ENCODE results near the gene RNFT2.

RNFT2 gene

DNA sequence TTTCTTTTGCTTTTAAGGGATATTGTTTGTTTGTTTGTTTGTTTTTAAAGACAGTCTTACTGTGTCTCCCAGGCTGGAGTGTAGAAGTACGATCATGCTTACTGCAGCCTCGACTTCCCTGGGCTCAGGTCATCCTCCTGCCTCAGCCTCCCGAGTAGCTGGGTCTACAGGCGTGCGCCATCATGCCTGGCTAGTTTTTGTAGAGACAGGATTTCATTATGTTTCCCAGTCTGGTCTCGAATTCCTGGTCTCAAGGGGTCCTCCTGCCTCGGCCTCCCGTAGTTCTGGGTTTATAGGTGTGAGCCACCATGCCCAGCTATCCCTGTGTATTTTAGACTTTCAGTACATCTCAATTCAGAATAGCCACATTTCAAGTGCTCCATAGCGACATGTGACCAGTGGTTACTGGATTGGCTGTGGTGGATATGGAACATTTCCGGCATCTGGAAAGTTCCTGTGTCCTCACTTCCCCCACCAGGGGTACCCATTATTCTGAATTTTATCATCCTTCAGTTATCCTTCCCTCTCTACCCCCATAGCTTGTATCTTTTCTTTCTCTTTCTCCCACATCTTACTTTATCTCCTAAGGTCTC, 82.0 kb downstream of the RNFT2 start:
- in situ Hi-C loops (cut with MboI; ENCODE audit: low sequenced_read_pairs), result no loop called here

DNA sequence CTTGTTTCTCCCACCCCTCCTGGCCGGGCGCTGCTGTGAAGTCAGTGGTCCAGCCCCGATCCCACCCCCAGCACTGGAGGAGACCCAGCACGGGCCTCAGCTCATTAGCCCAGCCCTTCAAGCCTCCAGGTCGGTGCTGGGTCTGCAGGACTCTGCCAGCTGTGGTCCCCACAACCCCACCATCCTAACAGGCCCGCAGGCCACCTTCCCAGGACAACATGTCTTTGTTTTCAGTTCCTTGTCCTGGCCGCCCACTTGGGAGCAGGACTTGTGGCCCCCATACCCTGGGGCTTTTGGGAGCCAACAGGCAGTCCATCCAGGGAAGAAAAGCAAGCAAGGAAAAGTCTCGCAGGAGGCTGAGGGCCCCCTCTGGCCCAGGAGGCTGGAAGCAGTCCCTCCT, 83.2 kb downstream of the RNFT2 start:
- in situ Hi-C loops (cut with MboI; ENCODE audit: low sequenced_read_pairs), result no loop called here

- in situ Hi-C loops (cut with MboI; ENCODE audit: low sequenced_read_pairs), result no loop called here
Measured at GRCh38 chr12:116827432-116827831, 89.3 kb downstream of the RNFT2 start.

GRCh38 chr12:116832353-116832752, 94.2 kb downstream of the RNFT2 start:
- in situ Hi-C loops (cut with MboI; ENCODE audit: low sequenced_read_pairs), result no loop called here

DNA sequence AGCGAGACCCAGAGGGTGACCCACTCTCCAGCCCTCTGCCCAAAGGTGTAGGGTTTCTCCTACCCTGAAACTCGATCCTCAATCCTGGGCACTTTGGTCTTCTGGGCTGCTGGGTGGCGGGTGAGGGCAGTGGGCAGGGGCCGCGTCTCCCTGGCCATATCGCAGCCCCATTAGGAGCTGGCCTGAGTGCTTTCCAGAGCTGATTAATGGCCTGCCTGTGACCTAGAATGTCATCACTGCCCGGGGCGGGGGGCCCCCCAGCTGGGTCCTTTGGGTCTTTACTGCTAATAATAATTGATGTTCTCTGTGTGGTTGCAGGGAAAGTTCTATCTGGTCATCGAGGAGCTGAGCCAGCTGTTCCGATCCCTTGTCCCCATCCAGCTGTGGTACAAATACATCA, 95.4 kb downstream of the RNFT2 start:
- in situ Hi-C loops (cut with MboI; ENCODE audit: low sequenced_read_pairs), result no loop called here

GRCh38 chr12:116835484-116835883, 97.4 kb downstream of the RNFT2 start:
- in situ Hi-C loops (cut with MboI; ENCODE audit: low sequenced_read_pairs), result no loop called here

GRCh38 chr12:116837097-116837496, 99.0 kb downstream of the RNFT2 start:
- in situ Hi-C loops (cut with MboI; ENCODE audit: low sequenced_read_pairs), result no loop called here

- in situ Hi-C loops (cut with MboI; ENCODE audit: low sequenced_read_pairs), result no loop called here
Measured at GRCh38 chr12:116838365-116838764, 100.2 kb downstream of the RNFT2 start.

- in situ Hi-C loops (cut with MboI; ENCODE audit: low sequenced_read_pairs), result no loop called here
Measured at GRCh38 chr12:116839287-116839830, 101.2 kb downstream of the RNFT2 start.

DNA sequence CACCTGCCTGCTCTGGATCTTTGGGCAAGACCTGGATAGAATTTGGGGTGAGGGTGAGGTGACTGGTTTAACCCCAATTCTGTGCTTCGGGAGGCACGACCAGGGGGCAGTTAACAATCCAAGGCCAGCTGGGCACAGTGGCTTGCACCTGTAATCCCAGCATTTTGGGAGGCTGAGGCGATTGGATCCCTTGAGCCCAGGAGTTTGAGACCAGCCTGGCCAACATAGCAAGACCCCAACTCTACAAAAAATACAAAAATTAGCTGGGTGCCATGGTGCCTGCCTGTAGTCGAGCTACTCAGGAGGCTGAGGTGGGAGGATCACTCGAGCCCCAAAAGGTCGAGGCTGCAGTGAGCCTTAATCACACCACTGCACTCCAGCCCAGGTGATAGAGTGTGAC, 105.0 kb downstream of the RNFT2 start:
- in situ Hi-C loops (cut with MboI; ENCODE audit: low sequenced_read_pairs), result no loop called here

- in situ Hi-C loops (cut with MboI; ENCODE audit: low sequenced_read_pairs), result no loop called here
Measured at GRCh38 chr12:116849216-116849615, 111.1 kb downstream of the RNFT2 start.

DNA sequence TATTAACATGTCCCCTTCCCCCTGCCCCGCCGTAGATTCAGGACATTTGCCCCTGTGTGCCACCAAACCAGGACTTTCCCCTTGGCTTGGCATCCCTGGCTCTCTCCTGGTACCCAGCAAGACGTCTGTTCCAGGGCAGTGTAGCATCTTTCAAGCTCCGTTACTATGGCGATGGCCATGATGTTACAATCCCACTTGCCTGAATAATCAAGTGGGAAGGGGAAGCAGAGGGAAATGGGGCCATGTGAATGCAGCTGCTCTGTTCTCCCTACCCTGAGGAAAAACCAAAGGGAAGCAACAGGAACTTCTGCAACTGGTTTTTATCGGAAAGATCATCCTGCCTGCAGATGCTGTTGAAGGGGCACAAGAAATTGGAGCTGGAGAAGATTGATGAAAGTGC, 114.2 kb downstream of the RNFT2 start:
- in situ Hi-C loops (cut with MboI; ENCODE audit: low sequenced_read_pairs), result no loop called here

DNA sequence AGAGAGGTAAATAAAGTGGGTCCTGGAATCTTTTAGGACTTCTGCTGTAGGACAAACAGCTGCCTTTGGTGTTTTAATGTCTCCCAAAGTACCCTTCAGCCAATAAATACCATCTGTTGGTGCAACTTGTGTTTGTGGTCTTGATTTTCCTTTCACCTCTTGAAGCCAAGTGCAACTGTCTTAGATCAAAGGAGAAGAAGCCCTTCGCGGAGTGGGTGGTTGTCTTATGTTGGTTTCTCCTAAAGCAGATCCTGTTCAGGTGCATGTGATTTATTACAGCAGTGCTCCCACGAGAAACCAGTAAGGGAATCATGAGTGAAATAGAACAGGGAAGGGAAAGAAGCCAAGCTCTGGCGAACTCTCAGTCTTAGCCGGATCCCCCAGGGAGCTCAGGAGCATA, 115.4 kb downstream of the RNFT2 start:
- in situ Hi-C loops (cut with MboI; ENCODE audit: low sequenced_read_pairs), result no loop called here

DNA sequence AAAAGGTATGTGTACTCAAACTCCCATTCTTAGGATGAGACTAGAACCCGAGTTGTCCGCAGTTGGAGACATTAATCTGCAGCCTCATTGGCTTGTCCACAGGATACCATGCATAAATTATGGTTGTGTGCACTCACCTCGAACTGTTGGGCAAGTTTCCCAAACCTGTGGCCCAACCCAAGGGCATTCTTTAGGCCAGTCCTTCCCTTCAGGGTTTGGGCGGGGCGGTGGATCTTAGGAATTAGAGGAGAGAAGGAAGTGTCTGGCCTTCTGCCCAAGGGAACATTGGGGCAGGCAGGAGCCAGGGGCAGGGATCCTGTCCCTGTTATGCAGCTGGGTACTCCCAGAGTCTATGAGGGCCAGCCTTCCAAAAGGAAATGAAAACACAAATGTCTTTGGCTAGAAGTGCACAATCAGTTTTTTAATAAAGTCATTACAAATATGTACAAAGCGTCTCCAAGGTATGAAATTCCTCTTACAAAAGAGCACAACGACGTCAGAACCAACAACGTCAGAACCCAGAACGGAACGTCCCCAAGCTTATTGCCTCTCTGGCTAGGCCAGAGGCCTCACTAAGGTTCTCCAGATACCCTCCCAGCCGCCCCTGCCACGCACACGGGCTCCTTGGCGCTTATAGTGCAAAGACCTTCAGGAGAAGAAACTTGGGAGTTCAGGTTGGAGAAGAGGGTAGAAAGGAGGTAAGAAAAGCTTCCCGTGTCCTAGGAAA, 117.8 kb downstream of the RNFT2 start:
- in situ Hi-C loops (cut with MboI; ENCODE audit: low sequenced_read_pairs), result no loop called here

DNA sequence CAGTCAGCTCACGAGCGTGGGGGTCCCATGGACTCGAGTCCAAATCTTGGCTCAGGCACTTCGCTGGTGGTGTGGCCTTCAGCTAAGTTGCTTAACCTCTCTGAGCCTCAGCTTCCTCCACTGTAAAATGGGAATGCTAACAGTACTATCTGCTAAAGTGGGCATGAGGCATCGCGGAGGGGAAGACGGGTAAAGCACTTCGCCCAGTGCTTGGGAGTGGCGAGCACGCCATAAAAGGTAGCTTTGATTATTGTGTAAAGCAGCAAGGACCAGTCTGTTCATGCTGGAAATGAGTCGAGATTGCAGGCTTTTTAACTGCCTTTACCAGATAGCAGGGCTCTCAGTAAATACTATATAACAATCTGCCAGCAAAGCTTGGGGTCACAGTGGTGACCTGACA, 118.6 kb downstream of the RNFT2 start:
- in situ Hi-C loops (cut with MboI; ENCODE audit: low sequenced_read_pairs), result no loop called here

DNA sequence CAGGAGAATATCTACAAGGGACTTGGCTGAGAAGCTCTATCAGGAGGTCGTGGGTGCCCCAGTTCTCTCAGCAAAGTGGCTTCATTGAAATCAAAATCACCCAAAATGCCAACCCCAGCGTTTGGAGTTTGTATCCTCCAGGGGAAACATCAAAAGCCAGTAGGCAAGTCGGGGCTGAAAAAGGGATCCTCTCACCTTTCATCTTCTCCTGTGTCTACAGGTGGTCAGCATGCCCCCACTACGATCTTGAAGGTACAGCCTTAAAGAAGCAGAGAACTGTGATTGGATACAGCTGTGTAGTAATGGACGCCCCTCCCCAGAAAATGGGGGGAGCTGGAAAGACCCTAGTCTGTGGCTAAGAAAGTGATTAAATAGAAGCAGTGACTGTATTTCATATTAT, 121.0 kb downstream of the RNFT2 start:
- in situ Hi-C loops (cut with MboI; ENCODE audit: low sequenced_read_pairs), result no loop called here

DNA sequence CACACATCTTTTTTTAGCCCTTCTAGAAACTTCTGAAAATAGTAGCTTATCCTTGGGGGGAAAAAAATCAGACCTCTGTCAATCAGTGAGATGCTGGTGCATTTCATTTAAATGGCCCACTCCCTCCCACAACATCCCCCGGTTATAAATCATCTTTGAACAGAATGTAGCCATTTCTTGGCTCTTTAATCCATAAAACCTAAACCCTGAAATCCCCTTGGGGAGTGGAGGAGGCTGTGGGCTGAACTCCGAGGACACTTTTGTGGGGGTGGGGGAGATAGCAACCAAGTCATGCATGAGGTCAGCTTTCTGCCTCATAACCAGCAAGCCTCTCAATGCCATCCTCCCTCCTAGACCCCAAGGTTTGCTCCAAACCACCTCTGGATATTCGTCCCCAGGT, 122.1 kb downstream of the RNFT2 start:
- in situ Hi-C loops (cut with MboI; ENCODE audit: low sequenced_read_pairs), result no loop called here

DNA sequence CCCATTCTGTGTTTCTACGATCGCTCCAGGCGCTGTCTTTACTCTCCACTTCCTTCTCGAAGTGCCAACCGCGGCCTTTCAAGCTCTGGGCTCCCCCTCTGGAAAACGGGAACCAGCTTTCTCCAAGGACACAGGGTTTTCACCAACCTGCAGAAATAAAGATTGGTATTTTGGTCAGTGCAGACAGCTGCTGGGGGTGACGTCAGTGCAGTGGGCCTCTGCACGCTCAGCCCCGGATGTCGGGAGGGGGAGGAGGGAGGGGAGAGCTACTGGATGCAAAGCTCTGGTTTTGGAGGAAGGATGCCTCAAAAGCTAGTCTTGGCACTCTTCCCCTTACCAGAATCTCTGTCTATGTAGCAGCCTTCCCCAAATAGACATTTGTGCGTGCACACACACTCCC, 123.2 kb downstream of the RNFT2 start:
- in situ Hi-C loops (cut with MboI; ENCODE audit: low sequenced_read_pairs), result no loop called here

- in situ Hi-C loops (cut with MboI; ENCODE audit: low sequenced_read_pairs), result no loop called here
Measured at GRCh38 chr12:116862167-116862566, 124.1 kb downstream of the RNFT2 start.

- in situ Hi-C loops (cut with MboI; ENCODE audit: low sequenced_read_pairs), result no loop called here
Measured at GRCh38 chr12:116863275-116863767, 125.2 kb downstream of the RNFT2 start.

GRCh38 chr12:116864371-116865160, 126.5 kb downstream of the RNFT2 start:
- in situ Hi-C loops (cut with MboI; ENCODE audit: low sequenced_read_pairs), result no loop called here

DNA sequence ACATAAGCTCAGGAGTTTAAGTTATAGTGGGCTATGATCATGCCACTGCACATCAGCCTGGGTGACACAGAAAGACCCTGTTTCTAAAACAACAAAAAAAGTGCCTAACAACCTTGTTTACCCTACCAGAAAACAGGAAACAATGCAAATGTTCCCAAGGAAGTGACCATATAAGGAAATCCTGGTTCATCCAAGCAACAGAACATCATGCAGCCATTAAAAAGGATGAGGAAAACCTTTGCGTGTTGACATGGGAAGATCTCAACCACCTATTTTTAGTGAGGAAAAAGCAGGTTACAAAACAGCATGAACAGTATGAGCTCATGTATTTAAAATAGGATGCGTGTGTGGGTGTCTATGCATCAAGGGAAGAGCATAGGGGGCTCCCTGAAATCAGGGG, 129.4 kb downstream of the RNFT2 start:
- in situ Hi-C loops (cut with MboI; ENCODE audit: low sequenced_read_pairs), result no loop called here
